GM18520 (cell line): Measurements from ENCODE around the gene SNRPB.

ENCODE experiments used
- ATAC-seq: cut with Tn5 transposase; IDR thresholded peaks from one replicate; pipeline ENCODE4 v1.9.1; 2021; ENCODE audit not compliant: unreplicated experiment

The SNRPB gene

GRCh38 chr20:2430538-2430937, 40.1 kb downstream of the SNRPB start:
- ATAC-seq, result no peak

- ATAC-seq, result no peak
Measured at GRCh38 chr20:2429051-2429450, 41.5 kb downstream of the SNRPB start.

- ATAC-seq, result no peak
Measured at GRCh38 chr20:2421247-2421646, 49.3 kb downstream of the SNRPB start.

- ATAC-seq, result no peak
Measured at GRCh38 chr20:2420510-2420909, 50.1 kb downstream of the SNRPB start.

GRCh38 chr20:2418388-2418787, 52.2 kb downstream of the SNRPB start:
- no peak for ATAC-seq

- no peak for ATAC-seq
Measured at GRCh38 chr20:2417213-2417541, 53.4 kb downstream of the SNRPB start.

GRCh38 chr20:2416541-2417212, 53.9 kb downstream of the SNRPB start:
- ATAC-seq, result no peak
